ENCODE measurements around the gene NEK10.

DNA sequence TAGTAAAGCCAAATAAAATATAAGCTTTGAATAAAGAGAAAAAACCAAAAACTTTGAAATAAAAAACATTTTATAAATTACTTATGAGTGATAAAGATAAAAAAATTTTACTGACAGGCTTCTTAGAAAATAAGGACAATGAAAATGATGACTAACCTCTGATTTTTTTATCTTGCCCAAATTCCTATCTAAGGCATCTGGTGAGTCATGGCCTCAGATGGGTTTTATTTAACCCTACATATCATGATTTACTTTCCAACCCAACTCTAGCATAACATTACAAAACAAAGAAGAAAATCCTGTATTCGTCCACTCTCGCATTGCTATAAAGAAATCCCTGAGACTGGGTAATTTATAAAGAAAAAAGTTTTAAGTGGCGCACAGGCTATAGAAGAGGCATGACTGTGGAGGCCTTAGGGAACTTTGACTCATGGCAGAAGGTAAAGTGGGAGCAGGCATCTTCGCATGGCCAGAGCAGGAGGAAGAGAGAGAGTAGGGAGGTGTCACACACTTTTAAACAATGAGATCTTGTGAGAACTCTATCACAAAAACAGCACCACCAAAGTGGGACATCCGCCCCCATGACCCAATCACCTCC is 152.1 kb downstream of the NEK10 start:
- no peak for TF ChIP-seq POLR2A (IDR thresholded peaks at IDR 0.05)
- TF ChIP-seq, protein P1, sequence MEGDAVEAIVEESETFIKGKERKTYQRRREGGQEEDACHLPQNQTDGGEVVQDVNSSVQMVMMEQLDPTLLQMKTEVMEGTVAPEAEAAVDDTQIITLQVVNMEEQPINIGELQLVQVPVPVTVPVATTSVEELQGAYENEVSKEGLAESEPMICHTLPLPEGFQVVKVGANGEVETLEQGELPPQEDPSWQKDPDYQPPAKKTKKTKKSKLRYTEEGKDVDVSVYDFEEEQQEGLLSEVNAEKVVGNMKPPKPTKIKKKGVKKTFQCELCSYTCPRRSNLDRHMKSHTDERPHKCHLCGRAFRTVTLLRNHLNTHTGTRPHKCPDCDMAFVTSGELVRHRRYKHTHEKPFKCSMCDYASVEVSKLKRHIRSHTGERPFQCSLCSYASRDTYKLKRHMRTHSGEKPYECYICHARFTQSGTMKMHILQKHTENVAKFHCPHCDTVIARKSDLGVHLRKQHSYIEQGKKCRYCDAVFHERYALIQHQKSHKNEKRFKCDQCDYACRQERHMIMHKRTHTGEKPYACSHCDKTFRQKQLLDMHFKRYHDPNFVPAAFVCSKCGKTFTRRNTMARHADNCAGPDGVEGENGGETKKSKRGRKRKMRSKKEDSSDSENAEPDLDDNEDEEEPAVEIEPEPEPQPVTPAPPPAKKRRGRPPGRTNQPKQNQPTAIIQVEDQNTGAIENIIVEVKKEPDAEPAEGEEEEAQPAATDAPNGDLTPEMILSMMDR (IDR thresholded peaks at IDR 0.05): no peak

Measured in adrenal gland (tissue), 5 donors.